NCI-H446 (cell line): ENCODE results near the gene AMDHD2.

Source experiments
- DNase-seq, 2 experiments: peaks; one replicate each; lab custom pipeline; 2025; lab: John Stamatoyannopoulos, UW

Gene AMDHD2

DNA sequence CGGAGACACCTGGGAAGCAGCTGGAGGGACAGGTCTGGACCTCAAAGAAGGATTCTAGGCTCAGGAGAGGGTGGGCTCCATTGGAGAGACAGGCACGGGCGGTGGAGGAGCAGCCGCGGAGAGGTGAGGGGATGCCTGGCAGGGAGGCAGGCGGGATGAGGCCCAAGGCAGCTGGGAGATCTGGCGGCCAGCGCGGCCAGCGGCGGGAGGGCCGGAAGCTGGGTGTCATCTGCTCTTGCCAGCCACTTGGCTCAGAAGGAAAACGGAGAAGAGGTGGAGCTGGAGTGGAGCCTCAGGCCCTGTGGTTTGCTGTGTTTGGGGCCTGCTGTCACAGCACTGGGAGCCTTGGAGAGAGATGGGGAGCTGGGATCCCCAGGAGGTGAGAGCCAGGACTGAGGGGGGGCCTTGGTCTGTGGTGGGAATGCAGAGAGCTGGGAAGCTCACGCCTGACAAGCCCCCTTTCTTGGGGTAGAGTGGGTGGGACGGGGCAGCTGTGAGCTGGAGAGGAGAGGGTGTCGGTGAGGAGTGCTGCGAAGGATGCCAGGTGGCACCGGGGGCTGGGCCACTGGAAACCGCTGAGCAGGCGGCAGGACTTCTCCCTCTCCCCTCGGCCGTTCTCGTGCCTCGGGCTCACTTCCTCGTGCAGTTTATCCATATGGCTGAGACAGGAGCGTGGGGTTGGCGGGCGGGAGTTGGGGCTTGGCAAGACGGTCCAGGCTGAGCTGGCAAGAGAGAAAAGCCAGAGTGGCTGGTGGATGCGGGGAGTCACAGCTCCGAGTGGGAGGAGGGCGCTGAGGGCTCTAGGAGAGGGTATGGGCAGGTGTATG, 37.2 kb upstream of the AMDHD2 start:
- DNase-seq: peak; percentile 37 to 81

DNA sequence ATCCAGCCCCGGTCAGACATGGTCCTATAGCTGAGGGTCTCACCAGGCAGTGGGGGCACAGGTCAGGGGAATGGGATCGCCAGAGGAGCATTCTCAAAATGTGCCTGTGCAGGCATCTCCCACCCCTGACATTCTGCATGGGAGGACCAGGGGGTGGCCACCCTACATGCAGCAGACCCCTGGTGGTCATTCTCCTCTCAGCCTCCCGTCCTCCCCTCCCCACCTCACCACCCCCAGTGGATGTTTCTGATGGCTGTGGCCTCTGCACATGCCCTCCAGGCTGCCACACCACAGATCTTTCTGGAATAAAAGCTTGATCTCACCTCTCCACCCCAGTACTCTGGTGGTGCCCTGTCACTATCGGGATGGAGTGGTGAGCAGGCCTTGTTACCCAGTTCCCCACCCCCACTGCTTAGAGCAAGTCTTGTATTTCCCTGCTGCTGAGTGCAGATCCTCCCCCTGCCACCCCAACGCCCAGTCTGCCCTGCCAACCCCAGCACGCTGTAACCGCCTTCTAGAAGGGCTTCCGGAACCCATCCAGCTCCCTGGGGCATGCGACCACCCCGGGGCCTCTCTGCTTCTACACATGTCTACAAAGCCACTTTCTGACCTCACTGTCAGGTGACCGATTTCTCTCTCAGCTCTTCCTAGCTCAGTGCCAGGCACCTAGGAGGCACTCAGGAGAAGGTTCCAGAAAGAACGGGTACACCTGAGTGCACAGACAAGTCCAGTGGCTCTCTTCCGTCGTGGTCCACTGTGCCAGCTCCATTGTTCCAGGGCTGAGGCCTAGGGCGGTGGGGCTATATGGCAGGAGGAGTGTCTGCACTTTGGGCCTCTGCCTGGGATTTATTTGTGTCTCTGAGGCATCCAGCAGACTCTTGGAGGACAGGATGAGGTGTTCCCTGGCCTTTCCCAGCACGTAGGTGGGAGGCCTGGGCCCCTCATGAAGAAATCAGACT, 36.0 kb upstream of the AMDHD2 start:
- no peak for DNase-seq

DNA sequence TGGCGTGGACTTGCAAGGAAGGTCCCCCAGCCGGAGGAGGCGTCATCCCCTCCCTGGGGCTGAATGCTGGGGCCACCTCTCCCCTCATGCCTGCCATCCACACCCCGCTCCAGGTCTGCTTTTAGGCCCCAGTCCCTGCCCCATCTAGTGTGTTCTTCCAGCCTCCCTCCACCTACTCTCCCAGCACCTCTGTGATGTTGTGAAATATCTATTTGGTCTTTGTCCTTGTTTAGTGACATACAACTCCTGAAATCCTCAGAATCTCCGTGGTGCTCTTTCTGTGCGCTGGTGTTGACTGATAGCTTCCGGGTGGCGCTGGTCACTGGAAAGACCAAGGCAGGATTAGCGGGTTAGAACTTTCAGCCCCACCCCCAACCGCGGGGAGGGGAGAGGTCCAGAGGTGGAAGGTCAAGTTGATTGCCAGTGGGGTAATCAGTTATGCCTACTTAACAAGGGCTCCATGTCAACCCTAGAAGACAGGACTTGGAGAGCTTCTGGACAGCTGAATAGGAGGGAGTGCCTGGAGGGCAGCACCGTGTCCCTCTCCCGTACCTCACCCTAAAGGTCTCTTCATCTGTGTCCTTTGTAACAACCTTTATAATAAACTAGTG, 35.2 kb upstream of the AMDHD2 start:
- DNase-seq: no peak

DNA sequence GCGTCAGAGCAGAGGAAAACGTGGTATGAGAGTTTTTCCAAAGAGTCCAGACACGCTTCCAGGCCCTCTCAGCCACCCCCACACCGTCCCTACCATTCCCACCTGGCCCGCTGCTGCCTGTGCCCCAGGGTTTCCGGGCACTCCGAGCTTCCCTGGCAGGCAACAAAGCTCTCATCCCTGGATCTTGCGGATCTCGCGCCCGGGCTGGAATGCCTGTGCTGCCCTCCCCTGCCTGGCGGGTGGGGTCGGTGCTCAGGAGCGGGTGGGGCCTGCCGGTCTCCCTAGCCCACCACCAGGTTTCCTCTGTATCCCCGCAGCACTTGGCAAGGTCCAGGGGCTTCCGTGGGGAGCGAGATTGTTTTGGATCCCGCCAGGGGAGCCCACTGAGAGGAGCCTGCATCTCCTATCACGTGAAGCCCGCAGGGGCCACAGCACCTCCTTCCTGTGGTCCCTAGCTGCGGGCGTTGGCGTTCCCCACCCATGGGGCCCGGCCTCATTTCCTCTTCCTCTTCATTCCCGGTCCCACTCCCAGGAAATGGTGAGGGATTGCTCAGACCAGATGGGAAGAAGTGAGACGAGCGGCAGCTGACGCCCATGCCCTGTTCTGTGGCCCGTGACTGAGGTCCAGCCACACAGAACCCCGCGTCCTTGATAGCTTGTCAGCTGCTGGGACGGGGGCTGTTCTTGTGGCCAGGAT, 34.2 kb upstream of the AMDHD2 start:
- no peak for DNase-seq

DNA sequence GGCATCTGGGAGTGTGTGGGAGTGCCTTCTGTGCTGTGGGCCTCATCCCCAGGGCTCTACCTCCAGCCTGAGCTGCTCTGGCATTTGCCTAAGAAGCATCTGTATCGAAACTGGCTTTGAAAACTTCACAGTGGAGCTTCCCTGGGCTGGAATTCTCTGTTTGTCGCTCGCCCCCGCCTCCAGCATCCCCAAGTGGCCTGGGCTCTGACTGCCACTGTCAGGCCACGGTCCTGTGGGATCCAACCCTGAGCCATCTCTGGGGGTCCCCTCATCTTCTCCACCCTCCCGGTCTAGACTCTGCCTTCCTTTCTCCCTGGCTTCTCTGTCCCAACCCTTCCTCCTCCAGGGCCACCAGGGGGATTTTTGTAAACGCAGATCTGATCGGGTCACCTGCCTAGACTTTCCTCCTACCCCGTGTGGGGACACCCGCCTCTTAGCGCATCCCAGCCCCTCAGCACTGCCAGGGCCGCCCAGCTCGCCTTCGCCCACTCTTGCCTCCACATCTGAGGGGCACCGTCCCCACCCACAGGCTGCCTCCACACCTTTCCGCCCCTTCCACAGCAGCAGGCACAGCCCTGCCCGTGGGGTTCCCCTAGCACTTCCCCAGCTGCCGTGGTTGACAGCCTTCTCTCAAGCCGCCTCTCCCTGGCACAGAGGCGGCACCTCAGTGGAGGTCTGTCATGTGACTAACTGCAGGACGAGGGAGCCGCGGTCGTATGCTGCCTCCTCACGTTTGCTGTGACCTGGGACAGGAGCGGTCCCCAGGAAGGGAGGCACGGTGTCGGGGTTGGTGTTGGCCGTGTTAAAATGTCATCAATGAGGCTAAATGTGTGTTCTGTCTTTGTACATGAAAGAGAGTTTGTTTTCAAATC, 33.3 kb upstream of the AMDHD2 start:
- no peak for DNase-seq

DNA sequence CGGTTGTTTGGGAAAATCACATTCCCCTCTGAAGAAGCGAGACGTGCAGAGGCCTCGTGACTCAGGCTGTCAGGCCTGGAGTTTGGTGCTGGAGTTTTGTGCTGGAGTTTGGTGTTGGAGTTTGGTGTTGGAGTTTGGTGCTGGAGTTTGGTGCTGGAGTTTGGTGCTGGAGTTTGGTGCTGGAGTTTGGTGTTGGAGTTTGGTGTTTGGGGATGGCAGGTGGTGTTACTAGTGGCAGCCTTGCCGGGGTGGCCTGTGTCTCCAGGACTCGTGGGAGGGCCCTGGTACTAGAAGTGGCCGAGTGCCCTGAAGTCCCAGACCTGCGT, 32.7 kb upstream of the AMDHD2 start:
- DNase-seq: no peak

DNA sequence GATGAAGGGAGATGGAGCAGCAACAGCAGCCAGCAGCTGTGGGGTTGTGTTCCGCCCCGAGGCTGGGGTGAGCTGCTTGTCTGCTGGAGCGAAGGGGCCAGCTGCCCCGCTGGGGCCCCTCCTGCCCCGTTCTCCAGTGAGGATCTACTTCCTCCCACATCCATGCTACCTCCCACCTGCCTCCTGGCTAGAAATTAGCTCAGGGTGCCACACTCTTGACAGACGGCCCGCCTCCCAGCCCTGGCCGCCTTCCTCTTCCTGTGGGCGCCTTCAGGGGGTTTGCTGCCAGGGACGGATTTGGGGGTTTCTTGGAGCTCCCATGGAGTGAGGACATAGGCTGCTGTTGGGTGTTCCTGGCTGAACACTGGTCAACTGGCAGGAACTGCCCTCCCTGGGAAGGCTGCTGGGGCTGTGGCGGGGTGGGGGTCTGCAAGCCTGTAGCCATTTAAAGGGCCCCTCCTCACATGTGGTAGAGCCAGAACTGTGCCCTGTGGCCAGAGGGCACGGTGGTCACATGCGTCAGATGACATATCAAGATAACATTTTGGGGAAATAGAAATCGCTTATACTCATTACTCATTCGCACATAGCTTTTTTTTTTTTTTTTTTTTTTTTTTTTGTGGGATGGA, 32.2 kb upstream of the AMDHD2 start:
- no peak for DNase-seq

DNA sequence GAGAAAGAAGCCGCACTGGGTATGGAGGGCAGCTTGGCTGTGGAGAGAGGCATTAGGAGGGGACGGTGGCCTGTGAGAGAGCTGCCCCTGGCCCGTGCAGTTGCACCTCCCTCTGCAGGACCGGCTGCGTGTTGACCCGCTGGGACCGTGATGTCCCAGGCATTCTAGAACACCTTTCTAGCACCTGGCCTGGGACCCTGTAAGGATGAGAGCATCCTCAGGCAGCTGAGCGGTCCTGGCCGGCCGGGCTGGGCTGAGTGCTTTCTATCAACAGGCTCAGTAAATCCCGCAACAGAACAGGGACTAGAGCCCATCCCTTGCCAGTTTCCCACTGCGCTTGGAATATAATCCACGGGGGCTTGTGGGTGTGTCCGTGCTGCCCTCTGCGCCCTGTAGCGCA, 30.6 kb upstream of the AMDHD2 start:
- DNase-seq: no peak

DNA sequence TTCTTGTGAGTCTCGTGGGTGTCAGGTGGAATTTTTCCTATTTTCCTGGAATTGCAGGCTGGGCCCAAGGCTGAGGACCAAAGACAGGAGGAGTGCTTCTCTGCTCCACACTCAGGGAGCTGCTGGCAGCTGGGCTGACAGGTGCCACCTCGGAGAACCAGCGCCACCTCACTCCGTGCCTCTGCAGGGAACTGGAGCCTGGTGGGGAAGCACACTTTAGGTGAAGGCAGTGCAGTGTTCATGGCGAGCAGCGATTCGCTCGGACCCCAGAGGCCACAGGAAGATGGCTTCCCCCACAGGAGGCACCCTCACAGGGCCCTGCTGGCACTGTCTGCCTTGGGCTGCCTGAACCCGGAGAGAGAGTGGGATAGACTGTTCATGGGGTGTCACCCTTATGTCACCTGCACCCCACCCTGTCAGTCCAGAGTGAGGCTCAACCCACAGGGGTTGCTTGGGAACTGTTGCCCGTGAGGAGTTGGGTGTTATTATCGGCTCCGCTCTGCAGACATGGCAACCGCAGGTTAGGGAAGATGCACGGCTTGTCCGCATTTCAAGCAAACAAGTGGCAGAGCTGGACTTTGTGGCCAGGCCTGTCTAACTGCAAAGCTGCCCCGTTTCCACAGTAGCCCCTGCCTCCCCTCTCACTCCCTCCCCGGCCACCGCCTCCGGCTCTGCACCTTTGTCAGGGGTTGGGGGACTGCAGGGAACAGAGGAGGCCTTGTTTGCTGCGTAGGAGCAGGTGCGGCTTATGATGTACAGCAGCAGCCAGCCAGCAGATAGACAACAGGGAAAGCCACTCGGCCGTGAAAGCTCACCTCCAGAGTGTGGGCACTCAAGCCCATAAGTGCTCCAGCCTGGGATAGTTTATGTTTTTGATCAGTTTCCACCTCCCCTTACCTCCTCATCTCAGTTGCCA, 29.7 kb upstream of the AMDHD2 start:
- no peak for DNase-seq

DNA sequence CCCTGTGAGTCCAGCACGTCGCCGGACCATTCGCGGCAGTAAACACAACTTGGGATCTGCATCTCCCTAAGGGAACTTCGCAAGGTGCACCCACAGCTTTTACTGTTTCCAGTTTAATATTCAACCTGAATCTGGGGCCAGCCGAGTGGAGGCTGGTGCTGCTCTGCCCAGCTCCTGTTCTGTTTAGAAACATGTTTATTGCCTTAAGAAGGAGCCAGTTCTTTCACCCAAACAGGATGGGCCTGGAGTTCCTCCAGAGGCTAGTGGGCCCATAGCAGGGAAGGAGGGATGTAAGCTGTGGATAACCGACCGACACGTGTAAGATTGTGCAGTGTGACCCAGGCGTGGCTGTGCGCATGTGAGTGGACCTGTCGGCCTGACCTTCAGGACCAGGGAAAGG, 27.9 kb upstream of the AMDHD2 start:
- DNase-seq: no peak

DNA sequence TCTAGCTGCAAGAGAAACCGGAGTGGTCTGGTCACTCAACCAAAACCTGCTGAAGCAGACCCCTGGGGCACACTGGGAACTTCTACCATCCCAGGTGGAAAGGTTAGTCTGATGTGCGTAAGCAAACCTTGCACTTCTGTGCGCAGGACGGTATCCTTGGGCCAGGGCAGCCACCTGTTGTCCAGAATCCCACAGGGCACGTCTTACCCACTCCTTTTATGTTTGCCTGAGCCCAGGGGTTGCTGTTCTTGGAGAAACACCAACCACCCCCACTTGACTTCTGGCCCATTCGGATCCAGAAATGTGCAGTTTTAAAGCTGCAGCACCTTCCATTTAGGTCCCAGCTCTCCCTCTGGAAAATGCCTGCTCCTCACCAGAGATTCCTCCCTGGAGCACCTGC, 26.6 kb upstream of the AMDHD2 start:
- DNase-seq: no peak

DNA sequence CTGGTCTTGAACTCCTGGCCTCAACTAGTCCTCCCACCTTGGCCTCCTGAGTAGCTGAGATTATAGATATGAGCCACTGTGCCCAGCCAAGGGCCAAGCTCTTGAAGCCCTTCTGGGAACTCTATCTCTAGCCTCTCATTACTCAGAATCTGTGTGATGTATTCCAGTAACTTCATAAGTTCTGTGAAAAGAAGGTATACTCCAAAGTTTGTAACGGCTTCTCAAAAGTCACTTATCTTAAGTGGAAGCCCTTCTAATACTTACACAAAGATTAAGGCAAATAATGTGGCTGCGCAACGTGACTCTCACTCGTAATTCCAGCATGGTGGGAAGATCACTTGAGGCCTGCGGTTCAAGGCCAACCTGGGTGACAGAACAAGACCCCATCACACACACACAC, 25.6 kb upstream of the AMDHD2 start:
- DNase-seq: no peak

DNA sequence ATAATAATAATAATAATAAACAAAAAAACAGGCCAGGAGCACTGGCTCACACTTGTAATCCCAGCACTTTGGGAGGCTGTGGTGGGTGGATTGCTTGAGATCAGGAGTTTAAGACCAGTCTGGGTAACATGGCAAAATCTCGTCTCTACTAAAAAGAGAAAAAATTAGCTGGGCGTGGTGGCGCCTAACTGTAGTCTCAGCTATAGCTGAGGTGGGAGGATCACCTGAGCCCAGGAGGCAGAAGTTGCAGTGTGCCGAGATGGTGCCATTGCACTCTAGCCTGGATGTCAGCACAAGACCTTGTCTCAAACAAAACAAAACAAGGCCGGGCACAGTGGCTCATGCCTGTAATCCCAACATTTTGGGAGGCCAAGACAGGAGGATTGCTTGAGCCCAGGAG, 25.1 kb upstream of the AMDHD2 start:
- DNase-seq: no peak

DNA sequence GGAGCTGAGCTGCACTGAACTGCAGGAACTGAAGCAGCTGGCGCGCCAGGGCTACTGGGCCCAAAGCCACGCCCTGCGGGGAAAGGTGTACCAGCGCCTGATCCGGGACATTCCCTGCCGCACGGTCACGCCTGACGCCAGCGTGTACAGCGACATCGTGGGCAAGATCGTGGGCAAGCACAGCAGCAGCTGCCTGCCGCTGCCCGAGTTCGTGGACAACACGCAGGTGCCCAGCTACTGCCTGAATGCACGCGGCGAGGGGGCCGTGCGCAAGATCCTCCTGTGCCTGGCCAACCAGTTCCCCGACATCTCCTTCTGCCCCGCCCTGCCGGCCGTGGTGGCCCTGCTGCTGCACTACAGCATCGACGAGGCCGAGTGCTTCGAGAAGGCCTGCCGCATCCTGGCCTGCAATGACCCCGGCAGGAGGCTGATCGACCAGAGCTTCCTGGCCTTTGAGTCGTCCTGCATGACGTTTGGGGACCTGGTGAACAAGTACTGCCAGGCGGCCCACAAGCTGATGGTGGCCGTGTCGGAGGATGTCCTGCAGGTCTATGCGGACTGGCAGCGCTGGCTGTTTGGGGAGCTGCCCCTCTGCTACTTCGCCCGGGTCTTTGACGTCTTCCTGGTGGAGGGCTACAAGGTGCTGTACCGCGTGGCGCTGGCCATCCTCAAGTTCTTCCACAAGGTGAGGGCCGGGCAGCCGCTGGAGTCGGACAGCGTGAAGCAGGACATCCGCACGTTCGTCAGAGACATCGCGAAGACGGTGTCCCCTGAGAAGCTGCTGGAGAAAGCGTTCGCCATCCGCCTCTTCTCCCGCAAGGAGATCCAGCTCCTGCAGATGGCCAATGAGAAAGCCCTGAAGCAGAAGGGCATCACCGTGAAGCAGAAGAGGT, 23.7 kb upstream of the AMDHD2 start:
- no peak for DNase-seq

DNA sequence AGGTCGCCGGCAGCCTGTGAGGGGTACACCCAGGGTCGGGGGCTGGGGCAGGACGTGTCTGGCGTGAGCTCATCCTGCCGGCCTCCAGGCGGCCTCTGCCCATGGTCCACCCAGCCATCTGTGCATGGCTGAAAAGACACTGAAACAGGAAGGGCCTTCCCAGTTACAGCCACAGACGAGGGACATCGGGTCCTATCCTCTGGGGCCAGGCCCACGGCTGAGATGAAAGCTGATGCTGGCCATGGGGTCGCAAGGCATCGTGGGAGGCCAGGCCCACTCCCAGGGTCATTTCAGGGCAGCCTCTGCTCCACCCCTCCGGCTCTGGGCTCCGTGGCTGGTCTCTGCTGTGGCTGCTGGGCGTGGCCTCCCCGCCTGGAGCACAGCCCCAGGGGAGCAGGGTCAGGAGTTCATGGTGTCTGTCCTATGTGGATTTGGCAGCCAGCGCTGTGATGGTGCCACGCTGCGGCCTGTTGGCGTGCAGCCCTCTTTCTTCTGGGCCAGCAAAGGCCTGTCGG, 23.0 kb upstream of the AMDHD2 start:
- peak in 1 of 2 experiments; percentile 23 for DNase-seq

DNA sequence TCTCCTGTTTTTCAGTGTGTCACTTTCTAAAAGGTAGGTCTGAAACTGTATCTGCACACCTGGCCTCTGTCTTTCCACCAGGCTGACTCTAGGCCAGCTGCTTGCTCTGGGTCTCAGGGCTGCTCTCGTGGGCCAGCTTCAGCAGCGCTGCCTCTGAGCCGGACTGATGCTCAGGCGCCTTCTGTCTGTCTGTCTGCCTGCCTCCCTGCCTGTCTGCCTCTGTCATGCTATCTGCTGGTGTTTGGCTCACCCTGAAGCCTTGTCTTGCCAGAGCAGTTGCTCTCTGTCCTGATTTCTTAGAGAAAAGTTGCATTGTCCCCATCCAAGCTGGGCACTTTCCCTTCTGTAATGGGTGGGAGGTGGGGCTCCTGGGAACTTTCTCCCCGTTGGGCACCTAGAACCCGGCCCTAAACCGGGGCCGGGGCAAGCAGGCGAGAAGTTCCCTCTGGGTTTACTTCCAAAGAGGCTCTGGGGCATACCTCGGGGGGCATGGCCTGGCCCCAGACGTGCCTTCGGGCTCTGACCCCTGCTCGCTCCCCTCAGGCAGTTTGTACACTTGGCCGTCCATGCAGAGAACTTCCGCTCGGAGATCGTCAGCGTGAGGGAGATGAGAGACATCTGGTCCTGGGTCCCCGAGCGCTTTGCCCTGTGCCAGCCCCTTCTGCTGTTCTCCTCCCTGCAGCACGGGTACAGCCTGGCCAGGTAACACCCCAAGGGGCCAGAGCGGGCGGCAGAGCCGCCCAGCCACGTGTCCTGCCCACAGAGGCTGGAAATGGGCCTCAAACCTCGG, 22.3 kb upstream of the AMDHD2 start:
- DNase-seq: no peak

DNA sequence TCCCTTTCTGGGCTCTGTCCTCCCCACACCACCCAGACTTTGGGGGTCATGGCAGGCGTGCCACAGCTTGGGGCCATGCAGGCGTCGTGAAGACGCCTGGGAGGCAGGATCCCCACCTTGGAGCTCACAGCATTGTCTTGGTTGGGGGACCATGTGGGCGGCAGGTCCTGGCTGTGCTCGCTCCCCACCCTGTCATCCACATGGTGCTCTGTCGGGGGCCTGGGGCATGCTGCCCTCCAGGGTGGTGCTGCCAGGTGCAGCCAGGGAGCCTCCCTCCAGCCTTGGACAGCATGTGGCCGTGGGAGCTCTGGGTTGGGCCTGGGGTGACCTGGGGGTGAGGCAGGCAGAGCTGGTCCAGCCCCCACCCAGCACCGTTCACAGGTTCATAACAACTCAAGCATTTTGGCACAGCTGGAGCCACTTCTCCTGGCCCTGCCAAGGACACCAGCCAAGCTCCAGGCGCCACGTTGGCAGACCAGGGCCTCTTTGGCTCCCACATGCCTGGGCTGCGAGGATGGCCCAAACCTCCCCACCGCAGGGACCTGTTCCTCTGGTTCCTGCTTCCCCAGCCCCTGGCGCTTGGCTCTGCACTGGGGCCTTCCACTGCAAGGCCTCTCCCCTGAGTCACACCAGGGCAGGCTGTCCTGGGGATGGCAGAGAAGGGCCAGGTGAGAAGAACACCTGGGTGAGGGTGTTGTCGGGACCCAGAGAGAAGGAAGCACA, 21.5 kb upstream of the AMDHD2 start:
- peak; percentile 62 to 87 for DNase-seq
